HepG2 (cell line): Measurements from ENCODE around the gene NDUFAF3. TPM values are rescaled to one million over a fixed set of nuclear protein-coding genes. Genes with fewer than 3 reads are reported as not detected.

ENCODE experiments used
- AGO1 ChIP-seq: fragments of 200-400 bp; formaldehyde crosslinking; IDR thresholded peaks from 2 replicates; pipeline ENCODE4 v1.6.1; 2017; ENCODE audit warnings: mild to moderate bottlenecking, low read depth, low read length, moderate library complexity; ENCODE audit not compliant: poor library complexity, severe bottlenecking
- ETV6 ChIP-seq: sonication (generic); formaldehyde crosslinking; conservative IDR thresholded peaks from 2 replicates; pipeline ENCODE4 v1.4.0; 2020; ENCODE audit warnings: missing genetic modification reagents
- IKZF1 ChIP-seq: fragments of 450-650 bp; IDR thresholded peaks from 2 replicates; pipeline ENCODE4 v1.7.1; 2016
- KDM3A ChIP-seq: IDR thresholded peaks from 2 replicates; pipeline ENCODE4 v1.6.1; 2018; ENCODE audit warnings: low read depth, missing compliant biosample characterization
- KDM4B ChIP-seq: sonication (generic); formaldehyde crosslinking; IDR thresholded peaks from 2 replicates; pipeline ENCODE4 v1.4.0; 2020; ENCODE audit warnings: missing genetic modification reagents
- MXI1 ChIP-seq: IDR thresholded peaks from 3 replicates; pipeline ENCODE4 v1.6.1; 2012; ENCODE audit warnings: low read depth, low read length, inconsistent platforms, borderline replicate concordance
- NFKB2 ChIP-seq: sonication (generic); formaldehyde crosslinking; IDR thresholded peaks from 2 replicates; pipeline ENCODE4 v1.4.0; 2020; ENCODE audit warnings: missing genetic modification reagents, borderline replicate concordance
- POGZ ChIP-seq: sonication (generic); formaldehyde crosslinking; IDR thresholded peaks from 2 replicates; pipeline ENCODE4 v1.4.0; 2020; ENCODE audit warnings: mild to moderate bottlenecking, missing genetic modification reagents
- PTBP1 ChIP-seq: fragments of 200-400 bp; formaldehyde crosslinking; IDR thresholded peaks from 2 replicates; pipeline ENCODE4 v1.6.1; 2018; ENCODE audit warnings: low read length, low read depth; ENCODE audit not compliant: poor library complexity, severe bottlenecking
- SRY ChIP-seq: sonication (generic); formaldehyde crosslinking; IDR thresholded peaks from 2 replicates; pipeline ENCODE4 v1.8.0; 2022; ENCODE audit warnings: mild to moderate bottlenecking, missing genetic modification reagents
- TFE3 ChIP-seq: IDR thresholded peaks from 2 replicates; pipeline ENCODE4 v1.6.1; 2016
- TGIF2 ChIP-seq: IDR thresholded peaks from 2 replicates; pipeline ENCODE4 v1.6.1; 2016; ENCODE audit warnings: control low read depth, missing compliant biosample characterization
- ZFYVE20 ChIP-seq: sonication (generic); formaldehyde crosslinking; IDR thresholded peaks from 2 replicates; pipeline ENCODE4 v1.8.0; 2023; ENCODE audit warnings: low read depth, mild to moderate bottlenecking, moderate library complexity, missing genetic modification reagents, borderline replicate concordance
- ZNF256 ChIP-seq: sonication (generic); formaldehyde crosslinking; conservative IDR thresholded peaks from 2 replicates; pipeline ENCODE4 v1.4.0; 2020; ENCODE audit warnings: missing genetic modification reagents
- ZNF264 ChIP-seq: sonication (generic); formaldehyde crosslinking; IDR thresholded peaks from 2 replicates; pipeline ENCODE4 v1.4.0; 2020; ENCODE audit warnings: missing genetic modification reagents
- ZNF512 ChIP-seq: sonication (generic); formaldehyde crosslinking; IDR thresholded peaks from 2 replicates; pipeline ENCODE4 v1.4.0; 2020; ENCODE audit warnings: mild to moderate bottlenecking, missing genetic modification reagents
- ZNF549 ChIP-seq: sonication (generic); formaldehyde crosslinking; IDR thresholded peaks from 2 replicates; pipeline ENCODE4 v1.5.0; 2020; ENCODE audit warnings: missing genetic modification reagents
- ZNF619 ChIP-seq: sonication (generic); formaldehyde crosslinking; IDR thresholded peaks from 2 replicates; pipeline ENCODE4 v1.4.0; 2020; ENCODE audit warnings: mild to moderate bottlenecking, missing genetic modification reagents
- ZSCAN22 ChIP-seq: sonication (generic); formaldehyde crosslinking; IDR thresholded peaks from 2 replicates; pipeline ENCODE4 v1.4.0; 2020; ENCODE audit warnings: mild to moderate bottlenecking, missing genetic modification reagents
- polyA plus RNA-seq, 8 experiments: library from polyadenylated mRNA; depleted of rRNA in 3 of 8; stranded (reverse) in 7 of 8; unstranded in 1 of 8; fragments of >200 nt; fragmentation: Illumina TruSeq in 4 of 8; extraction: Trizol in 4 of 8; gene quantifications; 2 replicates each; pipeline versions ENCODE4 v1.2.1 to v1.2.3, GENCODE V29; 2011 to 2016; ENCODE audit warnings: low read depth in 4 of 8, missing spikeins in 1 of 8, mixed read lengths in 1 of 8; ENCODE audit not compliant: insufficient read depth in 1 of 8
- total RNA-seq, 5 experiments: library from RNA; depleted of rRNA; stranded (reverse); fragments of >200 nt; fragmentation: Illumina TruSeq; extraction: Trizol; gene quantifications; 2 replicates each; pipeline ENCODE4 v1.2.3, GENCODE V29; 2016; ENCODE audit warnings: low read depth in 1 of 5
- TF ChIP-seq, protein P1 (sequence below): sonication (generic); formaldehyde crosslinking; IDR thresholded peaks from 2 replicates; pipeline ENCODE4 v1.4.0; 2020; ENCODE audit warnings: missing genetic modification reagents
- TF ChIP-seq, protein P2 (sequence below): sonication (generic); formaldehyde crosslinking; IDR thresholded peaks from 2 replicates; pipeline ENCODE4 v1.5.0; 2020; ENCODE audit warnings: mild to moderate bottlenecking, missing genetic modification reagents, borderline replicate concordance
- TF ChIP-seq, protein P3 (sequence below): sonication (generic); formaldehyde crosslinking; IDR thresholded peaks from 2 replicates; pipeline ENCODE4 v1.4.0; 2020; ENCODE audit warnings: missing genetic modification reagents, low read depth, mild to moderate bottlenecking, borderline replicate concordance

The NDUFAF3 gene
- total and polyA plus RNA-seq, 2 of the 13 experiments (the other 11 are each of a cell fraction or from before 2014, with no cell fraction given) = 39.0 to 50.0 TPM

DNA sequence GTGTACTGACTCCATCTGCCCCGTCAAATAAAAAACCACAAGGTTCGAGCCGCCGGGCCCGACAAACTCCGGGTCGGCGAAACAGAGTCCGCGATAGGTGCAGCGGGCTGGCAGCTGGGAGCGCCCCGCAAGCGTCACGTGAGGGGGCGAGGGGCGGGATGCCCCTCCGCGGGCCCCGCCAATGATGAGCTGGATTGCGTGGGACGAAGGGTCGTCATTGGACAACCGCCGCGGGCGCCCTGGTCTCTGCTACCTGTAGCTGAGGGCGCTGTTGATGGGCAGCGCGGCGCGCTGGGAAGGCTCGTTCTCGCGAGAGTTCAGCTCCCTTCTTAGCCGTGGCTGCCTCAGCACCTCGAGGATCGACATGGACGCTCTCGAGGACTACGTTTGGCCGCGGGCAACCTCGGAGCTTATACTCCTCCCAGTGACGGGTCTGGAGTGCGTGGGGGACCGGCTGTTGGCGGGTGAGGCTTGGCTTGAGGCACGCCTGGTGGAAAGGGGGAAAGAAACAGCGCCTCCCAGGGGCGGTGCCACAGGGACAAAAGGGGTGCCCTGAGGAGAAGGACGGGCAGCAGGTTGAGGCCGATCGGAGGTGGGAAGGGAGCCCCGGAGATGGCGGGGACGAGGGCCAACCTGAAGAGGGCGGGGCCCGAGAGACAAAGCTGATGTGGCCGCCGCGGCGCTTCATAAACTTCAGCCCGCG lies 14.7 kb upstream of the NDUFAF3 start, which contains the start of gene WDR6 (continued):
- TF ChIP-seq ZFYVE20 = no peak
- peak; percentile 91 for TF ChIP-seq SRY (CRISPR knock-in tag)
- peak; percentile 94 for TF ChIP-seq TFE3 (CRISPR knock-in tag)
- TF ChIP-seq, protein P1, sequence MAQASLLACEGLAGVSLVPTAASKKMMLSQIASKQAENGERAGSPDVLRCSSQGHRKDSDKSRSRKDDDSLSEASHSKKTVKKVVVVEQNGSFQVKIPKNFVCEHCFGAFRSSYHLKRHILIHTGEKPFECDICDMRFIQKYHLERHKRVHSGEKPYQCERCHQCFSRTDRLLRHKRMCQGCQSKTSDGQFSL (CRISPR knock-in tag) = no peak; the same call in 1 of the 2 replicates
- no peak for TF ChIP-seq KDM4B (CRISPR knock-in tag)
- TF ChIP-seq ZNF549 (CRISPR knock-in tag) = no peak
- peak; percentile 5; the same call in 1 of the 2 replicates for TF ChIP-seq ZNF264
- no peak for TF ChIP-seq ZSCAN22 (CRISPR knock-in tag)
- no peak for TF ChIP-seq KDM3A (CRISPR knock-in tag)
- TF ChIP-seq MXI1 = peak; percentile 72; the same call in 1 of the 3 replicates
- no peak for TF ChIP-seq IKZF1
- TF ChIP-seq PTBP1 = peak; percentile 88
- TF ChIP-seq ETV6 (CRISPR knock-in tag) = 0 out of 2 replicates have a peak, but pooled peaks have one; percentile 37
- no peak for TF ChIP-seq ZNF619
- peak; percentile 59 for TF ChIP-seq AGO1
- no peak; the same call in 1 of the 2 replicates for TF ChIP-seq TGIF2 (CRISPR knock-in tag)
- TF ChIP-seq POGZ (CRISPR knock-in tag) = peak; percentile 77
- no peak; the same call in 1 of the 2 replicates for TF ChIP-seq NFKB2 (CRISPR knock-in tag)
- TF ChIP-seq, protein P2, sequence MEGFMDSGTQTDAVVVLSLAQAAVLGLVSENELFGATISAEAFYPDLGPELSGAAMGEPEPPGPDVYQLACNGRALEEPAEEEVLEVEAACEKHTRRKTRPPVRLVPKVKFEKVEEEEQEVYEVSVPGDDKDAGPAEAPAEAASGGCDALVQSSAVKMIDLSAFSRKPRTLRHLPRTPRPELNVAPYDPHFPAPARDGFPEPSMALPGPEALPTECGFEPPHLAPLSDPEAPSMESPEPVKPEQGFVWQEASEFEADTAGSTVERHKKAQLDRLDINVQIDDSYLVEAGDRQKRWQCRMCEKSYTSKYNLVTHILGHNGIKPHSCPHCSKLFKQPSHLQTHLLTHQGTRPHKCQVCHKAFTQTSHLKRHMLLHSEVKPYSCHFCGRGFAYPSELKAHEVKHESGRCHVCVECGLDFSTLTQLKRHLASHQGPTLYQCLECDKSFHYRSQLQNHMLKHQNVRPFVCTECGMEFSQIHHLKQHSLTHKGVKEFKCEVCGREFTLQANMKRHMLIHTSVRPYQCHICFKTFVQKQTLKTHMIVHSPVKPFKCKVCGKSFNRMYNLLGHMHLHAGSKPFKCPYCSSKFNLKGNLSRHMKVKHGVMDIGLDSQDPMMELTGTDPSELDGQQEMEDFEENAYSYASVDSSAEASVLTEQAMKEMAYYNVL (CRISPR knock-in tag) = peak; percentile 43; the same call in 1 of the 2 replicates
- TF ChIP-seq ZNF512 (CRISPR knock-in tag) = no peak
- TF ChIP-seq ZNF256 (CRISPR knock-in tag) = no peak; the same call in 1 of the 2 replicates
- TF ChIP-seq, protein P3, sequence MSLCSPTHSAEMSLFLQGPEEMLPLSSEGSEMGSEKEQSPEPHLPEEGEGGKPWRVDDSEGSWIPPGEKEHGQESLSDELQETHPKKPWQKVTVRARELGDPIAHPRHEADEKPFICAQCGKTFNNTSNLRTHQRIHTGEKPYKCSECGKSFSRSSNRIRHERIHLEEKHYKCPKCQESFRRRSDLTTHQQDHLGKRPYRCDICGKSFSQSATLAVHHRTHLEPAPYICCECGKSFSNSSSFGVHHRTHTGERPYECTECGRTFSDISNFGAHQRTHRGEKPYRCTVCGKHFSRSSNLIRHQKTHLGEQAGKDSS (CRISPR knock-in tag) = peak; percentile 43; the same call in 1 of the 2 replicates
